WTC11 (cell line): ENCODE measurements around the gene PTK6. TPM values are rescaled to one million over a fixed set of nuclear protein-coding genes. Genes with fewer than 3 reads are reported as not detected.

Experiments used
- ATAC-seq: fragments of 200-7000 bp; cut with Tn5 transposase; 2 replicates; pipeline ENCODE4 v1.10.0; 2021; ENCODE audit warnings: mild to moderate bottlenecking, moderate library complexity
- CTCF ChIA-PET: fragments of 300-600 bp; sonication (Branson Sonifier 250); formaldehyde crosslinking; loops from one replicate; lab custom pipeline; 2021; ENCODE audit warnings: antibody characterized with exemption; lab: Charles Lee
- POLR2A ChIA-PET: fragments of 350-600 bp; sonication (Branson Sonifier 250); formaldehyde crosslinking; loops from one replicate; lab custom pipeline; 2021; ENCODE audit warnings: antibody characterized with exemption; lab: Charles Lee
- DNase-seq: peaks from one replicate; pipeline ENCODE4 v3.0.0; 2021; ENCODE audit warnings: low spot score
- H3K27ac Mint-ChIP-seq: 2 replicates; pipeline ENCODE4 v1.8.0; 2021; ENCODE audit warnings: mixed read lengths
- H3K27me3 Mint-ChIP-seq: 2 replicates; pipeline ENCODE4 v1.8.0; 2021; ENCODE audit warnings: low read depth, mild to moderate bottlenecking, moderate library complexity, mixed read lengths
- H3K36me3 Mint-ChIP-seq: 2 replicates; pipeline ENCODE4 v1.8.0; 2021; ENCODE audit warnings: mixed read lengths
- H3K4me1 Mint-ChIP-seq: 2 replicates; pipeline ENCODE4 v1.8.0; 2022; ENCODE audit warnings: mixed read lengths
- H3K4me3 Mint-ChIP-seq: 2 replicates; pipeline ENCODE4 v1.8.0; 2021; ENCODE audit warnings: mild to moderate bottlenecking, moderate library complexity, mixed read lengths
- H3K9me3 Mint-ChIP-seq: 2 replicates; pipeline ENCODE4 v1.8.0; 2021; ENCODE audit warnings: mixed read lengths
- ATF1 ChIP-seq: sonication (generic); formaldehyde crosslinking; IDR thresholded peaks from 2 replicates; pipeline ENCODE4 v1.8.1; 2023; ENCODE audit warnings: mild to moderate bottlenecking, moderate library complexity, missing genetic modification reagents
- CBFB ChIP-seq: sonication (generic); formaldehyde crosslinking; IDR thresholded peaks from 2 replicates; pipeline ENCODE4 v1.8.1; 2022; ENCODE audit warnings: mild to moderate bottlenecking, low read depth, missing genetic modification reagents
- CREM ChIP-seq: sonication (generic); formaldehyde crosslinking; IDR thresholded peaks from 2 replicates; pipeline ENCODE4 v1.8.1; 2022; ENCODE audit warnings: mild to moderate bottlenecking, missing genetic modification reagents, moderate library complexity
- ELF4 ChIP-seq: sonication (generic); formaldehyde crosslinking; IDR thresholded peaks from 2 replicates; pipeline ENCODE4 v1.8.1; 2022; ENCODE audit warnings: low read depth, mild to moderate bottlenecking, moderate library complexity, missing genetic modification reagents
- ESRRA ChIP-seq: sonication (generic); formaldehyde crosslinking; IDR thresholded peaks from 2 replicates; pipeline ENCODE4 v1.8.1; 2022; ENCODE audit warnings: mild to moderate bottlenecking, missing genetic modification reagents, borderline replicate concordance
- KAT7 ChIP-seq: sonication (generic); formaldehyde crosslinking; IDR thresholded peaks from 2 replicates; pipeline ENCODE4 v1.8.1; 2023; ENCODE audit warnings: missing genetic modification reagents, mild to moderate bottlenecking, borderline replicate concordance
- MXD4 ChIP-seq: fragments of 250-450 bp; sonication (Bioruptor Pico); IDR thresholded peaks from 2 replicates; pipeline ENCODE4 v1.8.0; 2021; ENCODE audit warnings: mild to moderate bottlenecking, moderate library complexity, borderline replicate concordance
- NFATC4 ChIP-seq: fragments of 250-450 bp; sonication (Bioruptor Pico); IDR thresholded peaks from 2 replicates; pipeline ENCODE4 v1.9.0; 2021; ENCODE audit warnings: mild to moderate bottlenecking
- PRDM15 ChIP-seq: sonication (generic); formaldehyde crosslinking; IDR thresholded peaks from 2 replicates; pipeline ENCODE4 v1.8.0; 2022; ENCODE audit warnings: missing genetic modification reagents
- RELA ChIP-seq: sonication (generic); formaldehyde crosslinking; IDR thresholded peaks from 2 replicates; pipeline ENCODE4 v1.8.1; 2022; ENCODE audit warnings: missing genetic modification reagents, mild to moderate bottlenecking, borderline replicate concordance
- SMAD4 ChIP-seq: sonication (generic); formaldehyde crosslinking; IDR thresholded peaks from 2 replicates; pipeline ENCODE4 v1.8.0; 2022; ENCODE audit warnings: mild to moderate bottlenecking, missing genetic modification reagents
- SOX15 ChIP-seq: fragments of 250-450 bp; sonication (Bioruptor Pico); IDR thresholded peaks from 2 replicates; pipeline ENCODE4 v1.9.0; 2021; ENCODE audit warnings: mild to moderate bottlenecking
- TEAD4 ChIP-seq: sonication (generic); formaldehyde crosslinking; IDR thresholded peaks from 2 replicates; pipeline ENCODE4 v1.8.0; 2022; ENCODE audit warnings: mild to moderate bottlenecking, missing genetic modification reagents
- USF1 ChIP-seq: sonication (generic); formaldehyde crosslinking; IDR thresholded peaks from 2 replicates; pipeline ENCODE4 v1.8.0; 2022; ENCODE audit warnings: mild to moderate bottlenecking, missing genetic modification reagents
- ZBTB21 ChIP-seq: sonication (generic); formaldehyde crosslinking; IDR thresholded peaks from 2 replicates; pipeline ENCODE4 v1.8.1; 2023; ENCODE audit warnings: mild to moderate bottlenecking, missing genetic modification reagents, borderline replicate concordance
- ZNF121 ChIP-seq: sonication (generic); formaldehyde crosslinking; IDR thresholded peaks from 2 replicates; pipeline ENCODE4 v1.8.0; 2023; ENCODE audit warnings: missing genetic modification reagents
- ZNF671 ChIP-seq: fragments of 250-450 bp; sonication (Bioruptor Pico); IDR thresholded peaks from 2 replicates; pipeline ENCODE4 v1.8.0; 2021; ENCODE audit warnings: mild to moderate bottlenecking
- total RNA-seq: library from RNA; stranded (reverse); gene quantifications from 3 replicates; pipeline ENCODE4 v1.2.3, GENCODE V29; 2021
- TF ChIP-seq, protein P1 (sequence below): fragments of 250-450 bp; sonication (Bioruptor Pico); IDR thresholded peaks from 2 replicates; pipeline ENCODE4 v1.9.0; 2021; ENCODE audit warnings: mild to moderate bottlenecking, borderline replicate concordance
- TF ChIP-seq, protein P2 (sequence below): fragments of 250-450 bp; sonication (Bioruptor Pico); IDR thresholded peaks from 2 replicates; pipeline ENCODE4 v1.9.0; 2021; ENCODE audit warnings: moderate library complexity, mild to moderate bottlenecking, inconsistent platforms, borderline replicate concordance

Gene PTK6
- total RNA-seq, 1 experiment from 2014 or later: 0.22 TPM

- H3K4me1 Mint-ChIP-seq: peaks cover 13% of the 10 kb centered on the region
- POLR2A ChIA-PET: no interaction called here
- TF ChIP-seq USF1 (CRISPR knock-in tag) (no peak), SOX15 (CRISPR knock-in tag) (no peak), MXD4 (CRISPR knock-in tag) (no peak), NFATC4 (CRISPR knock-in tag) (no peak), SMAD4 (CRISPR knock-in tag) (no peak)
- peaks cover 4% of the 10 kb centered on the region for H3K9me3 Mint-ChIP-seq
- CTCF ChIA-PET: interaction anchor here (0.7 to 4.8 kb wide), 10 partner anchors 9 to 261 kb away, joined by 3 to 32 read pairs (median 4); partner anchors contain the start of gene PPDPF
- no peak overlapping the region for H3K4me3 Mint-ChIP-seq
- H3K27me3 Mint-ChIP-seq: peaks cover 17% of the 10 kb centered on the region
- DNase-seq: no peak
- ATAC-seq: no peak
- no peaks in the 10 kb centered on the region for H3K36me3 Mint-ChIP-seq
- H3K27ac Mint-ChIP-seq: no peak overlapping the region
Observed at GRCh38 chr20:63484651-63485403, 52.3 kb downstream of the PTK6 start.

GRCh38 chr20:63484236-63484635, 52.9 kb downstream of the PTK6 start:
- Mint-ChIP-seq H3K4me1 (peaks cover 15% of the 10 kb centered on the region), H3K27ac (no peak overlapping the region), H3K9me3 (peaks cover 4% of the 10 kb centered on the region), H3K27me3 (peaks cover 11% of the 10 kb centered on the region), H3K4me3 (no peak overlapping the region), H3K36me3 (no peaks in the 10 kb centered on the region)
- DNase-seq (no peak), ATAC-seq (no peak)
- no peak for TF ChIP-seq SMAD4 (CRISPR knock-in tag)
- no peak for TF ChIP-seq CREM (CRISPR knock-in tag)
- TF ChIP-seq, protein P1, sequence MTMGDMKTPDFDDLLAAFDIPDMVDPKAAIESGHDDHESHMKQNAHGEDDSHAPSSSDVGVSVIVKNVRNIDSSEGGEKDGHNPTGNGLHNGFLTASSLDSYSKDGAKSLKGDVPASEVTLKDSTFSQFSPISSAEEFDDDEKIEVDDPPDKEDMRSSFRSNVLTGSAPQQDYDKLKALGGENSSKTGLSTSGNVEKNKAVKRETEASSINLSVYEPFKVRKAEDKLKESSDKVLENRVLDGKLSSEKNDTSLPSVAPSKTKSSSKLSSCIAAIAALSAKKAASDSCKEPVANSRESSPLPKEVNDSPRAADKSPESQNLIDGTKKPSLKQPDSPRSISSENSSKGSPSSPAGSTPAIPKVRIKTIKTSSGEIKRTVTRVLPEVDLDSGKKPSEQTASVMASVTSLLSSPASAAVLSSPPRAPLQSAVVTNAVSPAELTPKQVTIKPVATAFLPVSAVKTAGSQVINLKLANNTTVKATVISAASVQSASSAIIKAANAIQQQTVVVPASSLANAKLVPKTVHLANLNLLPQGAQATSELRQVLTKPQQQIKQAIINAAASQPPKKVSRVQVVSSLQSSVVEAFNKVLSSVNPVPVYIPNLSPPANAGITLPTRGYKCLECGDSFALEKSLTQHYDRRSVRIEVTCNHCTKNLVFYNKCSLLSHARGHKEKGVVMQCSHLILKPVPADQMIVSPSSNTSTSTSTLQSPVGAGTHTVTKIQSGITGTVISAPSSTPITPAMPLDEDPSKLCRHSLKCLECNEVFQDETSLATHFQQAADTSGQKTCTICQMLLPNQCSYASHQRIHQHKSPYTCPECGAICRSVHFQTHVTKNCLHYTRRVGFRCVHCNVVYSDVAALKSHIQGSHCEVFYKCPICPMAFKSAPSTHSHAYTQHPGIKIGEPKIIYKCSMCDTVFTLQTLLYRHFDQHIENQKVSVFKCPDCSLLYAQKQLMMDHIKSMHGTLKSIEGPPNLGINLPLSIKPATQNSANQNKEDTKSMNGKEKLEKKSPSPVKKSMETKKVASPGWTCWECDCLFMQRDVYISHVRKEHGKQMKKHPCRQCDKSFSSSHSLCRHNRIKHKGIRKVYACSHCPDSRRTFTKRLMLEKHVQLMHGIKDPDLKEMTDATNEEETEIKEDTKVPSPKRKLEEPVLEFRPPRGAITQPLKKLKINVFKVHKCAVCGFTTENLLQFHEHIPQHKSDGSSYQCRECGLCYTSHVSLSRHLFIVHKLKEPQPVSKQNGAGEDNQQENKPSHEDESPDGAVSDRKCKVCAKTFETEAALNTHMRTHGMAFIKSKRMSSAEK (CRISPR knock-in tag): no peak
- no peak for TF ChIP-seq RELA
- no peak for TF ChIP-seq ATF1
- TF ChIP-seq ZNF671 (CRISPR knock-in tag): no peak
- no peak for TF ChIP-seq KAT7 (CRISPR knock-in tag)
- no peak for TF ChIP-seq ZNF121 (CRISPR knock-in tag)
- TF ChIP-seq ESRRA (CRISPR knock-in tag): no peak
- TF ChIP-seq CBFB (CRISPR knock-in tag): no peak
- no peak for TF ChIP-seq TEAD4 (CRISPR knock-in tag)
- no peak for TF ChIP-seq ELF4
- TF ChIP-seq, protein P2, sequence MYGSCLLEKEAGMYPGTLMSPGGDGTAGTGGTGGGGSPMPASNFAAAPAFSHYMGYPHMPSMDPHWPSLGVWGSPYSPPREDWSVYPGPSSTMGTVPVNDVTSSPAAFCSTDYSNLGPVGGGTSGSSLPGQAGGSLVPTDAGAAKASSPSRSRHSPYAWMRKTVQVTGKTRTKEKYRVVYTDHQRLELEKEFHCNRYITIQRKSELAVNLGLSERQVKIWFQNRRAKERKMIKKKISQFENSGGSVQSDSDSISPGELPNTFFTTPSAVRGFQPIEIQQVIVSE: no peak
- no peak for TF ChIP-seq PRDM15
- no peak for TF ChIP-seq ZBTB21
- POLR2A ChIA-PET: no interaction called here
- CTCF ChIA-PET: interaction anchor here (0.7 to 4.8 kb wide), 23 partner anchors 9 to 371 kb away, joined by 3 to 32 read pairs (median 4); partner anchors contain the start of gene PPDPF
